ENCODE data around the gene AKAP9. TPM values are rescaled to one million over a fixed set of nuclear protein-coding genes. Genes with fewer than 3 reads are reported as not detected.
"Not testable (repeated sequence)": the region's sequence is repeated elsewhere in the genome, so short reads cannot be mapped to it uniquely, and the experiment has no call there.

AKAP9 gene
- total and polyA plus RNA-seq, 3 donors from 2014 or later = 6.7 to 69.0 (median 67.3) TPM

- DNase-seq = no peak
- Histone ChIP-seq H3K4me1 (no peaks in the 10 kb centered on the region), H3K36me3 (ENCODE audit: low read depth, missing control alignments) (no peaks in the 10 kb centered on the region), H3K27ac (no peak overlapping the region), H3K9me3 (no peaks in the 10 kb centered on the region), H3K27me3 (no peaks in the 10 kb centered on the region), H3K4me3 (no peak overlapping the region)
- 94 to 98% methylated on average over 1 of the region's 1 CpG for WGBS, 2 donors
- intact Hi-C loops (cut with DNase I; ENCODE audit: low total_unique reads) = no loop called here
- TF ChIP-seq, protein P1, sequence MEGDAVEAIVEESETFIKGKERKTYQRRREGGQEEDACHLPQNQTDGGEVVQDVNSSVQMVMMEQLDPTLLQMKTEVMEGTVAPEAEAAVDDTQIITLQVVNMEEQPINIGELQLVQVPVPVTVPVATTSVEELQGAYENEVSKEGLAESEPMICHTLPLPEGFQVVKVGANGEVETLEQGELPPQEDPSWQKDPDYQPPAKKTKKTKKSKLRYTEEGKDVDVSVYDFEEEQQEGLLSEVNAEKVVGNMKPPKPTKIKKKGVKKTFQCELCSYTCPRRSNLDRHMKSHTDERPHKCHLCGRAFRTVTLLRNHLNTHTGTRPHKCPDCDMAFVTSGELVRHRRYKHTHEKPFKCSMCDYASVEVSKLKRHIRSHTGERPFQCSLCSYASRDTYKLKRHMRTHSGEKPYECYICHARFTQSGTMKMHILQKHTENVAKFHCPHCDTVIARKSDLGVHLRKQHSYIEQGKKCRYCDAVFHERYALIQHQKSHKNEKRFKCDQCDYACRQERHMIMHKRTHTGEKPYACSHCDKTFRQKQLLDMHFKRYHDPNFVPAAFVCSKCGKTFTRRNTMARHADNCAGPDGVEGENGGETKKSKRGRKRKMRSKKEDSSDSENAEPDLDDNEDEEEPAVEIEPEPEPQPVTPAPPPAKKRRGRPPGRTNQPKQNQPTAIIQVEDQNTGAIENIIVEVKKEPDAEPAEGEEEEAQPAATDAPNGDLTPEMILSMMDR (IDR thresholded peaks at IDR 0.05) = no peak
- TF ChIP-seq POLR2A (IDR thresholded peaks at IDR 0.05) = no peak
These were observed 16.6 kb downstream of the AKAP9 start for GRCh38 chr7:91957232-91957631.

- no peaks in the 10 kb centered on the region for H3K36me3 ChIP-seq (ENCODE audit: low read depth, missing control alignments)
- WGBS, 2 donors = 21 to 35% methylated on average over 1 of the region's 1 CpG
- H3K9me3 ChIP-seq = no peaks in the 10 kb centered on the region
- H3K27me3 ChIP-seq = no peaks in the 10 kb centered on the region
- no peaks in the 10 kb centered on the region for H3K4me1 ChIP-seq
- H3K4me3 ChIP-seq = no peak overlapping the region
- no peak overlapping the region for H3K27ac ChIP-seq
- no peak for TF ChIP-seq POLR2A (IDR thresholded peaks at IDR 0.05)
- TF ChIP-seq, protein P1 (IDR thresholded peaks at IDR 0.05) = no peak
- DNase-seq = no peak
- intact Hi-C loops (cut with DNase I; ENCODE audit: low total_unique reads) = no loop called here
These were observed 17.2 kb downstream of the AKAP9 start for GRCh38 chr7:91957823-91958222.

DNA sequence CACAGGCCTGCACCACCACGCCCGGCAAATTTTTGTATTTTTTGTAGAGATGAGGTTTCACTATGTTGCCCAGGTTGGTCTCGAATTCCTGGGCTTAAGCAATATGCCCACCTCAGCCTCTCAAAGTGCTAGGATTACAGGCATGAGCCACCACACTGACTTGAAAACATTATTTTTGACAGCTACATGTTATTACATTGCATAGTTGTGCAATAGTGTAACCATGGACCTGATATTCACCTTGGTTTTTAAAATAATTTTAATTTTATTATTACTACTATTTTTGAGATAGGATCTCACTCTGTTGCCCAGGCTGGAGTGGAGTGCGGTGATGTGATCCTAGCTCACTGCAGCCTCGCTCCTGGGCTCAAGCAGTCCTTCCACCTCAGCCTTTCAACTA lies 18.4 kb downstream of the AKAP9 start:
- no peak overlapping the region for H3K27ac ChIP-seq
- H3K4me3 ChIP-seq = no peak overlapping the region
- intact Hi-C loops (cut with DNase I; ENCODE audit: low total_unique reads) = no loop called here
- H3K36me3 ChIP-seq (ENCODE audit: low read depth, missing control alignments) = no peaks in the 10 kb centered on the region
- WGBS, 2 donors = 58 to 75% methylated on average over 5 of the region's 5 CpGs
- H3K9me3 ChIP-seq = no peaks in the 10 kb centered on the region
- DNase-seq = no peak
- TF ChIP-seq, protein P1 (IDR thresholded peaks at IDR 0.05) = no peak
- TF ChIP-seq POLR2A (IDR thresholded peaks at IDR 0.05) = no peak
- no peaks in the 10 kb centered on the region for H3K4me1 ChIP-seq
- H3K27me3 ChIP-seq = no peaks in the 10 kb centered on the region

DNA sequence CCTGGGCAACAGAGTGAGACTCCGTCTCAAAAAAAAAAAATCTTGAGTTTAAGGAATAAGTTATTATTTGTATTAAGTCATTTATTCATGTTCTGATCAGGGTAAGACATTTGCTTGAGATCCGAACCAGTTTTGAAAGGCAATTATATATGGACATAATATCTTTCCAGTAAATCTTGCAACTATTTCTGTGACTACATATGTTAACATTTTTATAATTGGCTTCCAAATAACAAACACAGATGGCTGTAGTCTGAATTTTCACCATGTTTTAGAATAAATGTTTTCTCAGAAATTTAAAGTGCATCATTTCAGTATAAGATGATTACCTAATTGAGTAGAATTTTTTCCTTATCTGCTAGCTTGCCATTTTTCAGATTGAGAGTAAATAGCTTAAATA lies 21.2 kb downstream of the AKAP9 start:
- intact Hi-C loops (cut with DNase I; ENCODE audit: low total_unique reads) = no loop called here
- Histone ChIP-seq H3K4me1 (no peaks in the 10 kb centered on the region), H3K27ac (no peak overlapping the region), H3K27me3 (no peaks in the 10 kb centered on the region), H3K9me3 (no peaks in the 10 kb centered on the region), H3K4me3 (no peak overlapping the region), H3K36me3 (ENCODE audit: low read depth, missing control alignments) (no peaks in the 10 kb centered on the region)
- TF ChIP-seq POLR2A (IDR thresholded peaks at IDR 0.05) = no peak
- TF ChIP-seq, protein P1 (IDR thresholded peaks at IDR 0.05) = no peak
- DNase-seq = no peak
- WGBS, 2 donors = 93 to 97% methylated on average over 2 of the region's 2 CpGs

GRCh38 chr7:91962419-91962818 lies 21.8 kb downstream of the AKAP9 start:
- H3K4me1 ChIP-seq = no peaks in the 10 kb centered on the region
- H3K4me3 ChIP-seq = no peak overlapping the region
- no peaks in the 10 kb centered on the region for H3K27me3 ChIP-seq
- H3K27ac ChIP-seq = no peak overlapping the region
- H3K9me3 ChIP-seq = no peaks in the 10 kb centered on the region
- intact Hi-C loops (cut with DNase I; ENCODE audit: low total_unique reads) = no loop called here
- H3K36me3 ChIP-seq (ENCODE audit: low read depth, missing control alignments) = no peaks in the 10 kb centered on the region
- 88 to 93% methylated on average over 3 of the region's 3 CpGs for WGBS, 2 donors
- TF ChIP-seq, protein P1 (IDR thresholded peaks at IDR 0.05) = no peak
- TF ChIP-seq POLR2A (IDR thresholded peaks at IDR 0.05) = no peak
- DNase-seq = no peak

DNA sequence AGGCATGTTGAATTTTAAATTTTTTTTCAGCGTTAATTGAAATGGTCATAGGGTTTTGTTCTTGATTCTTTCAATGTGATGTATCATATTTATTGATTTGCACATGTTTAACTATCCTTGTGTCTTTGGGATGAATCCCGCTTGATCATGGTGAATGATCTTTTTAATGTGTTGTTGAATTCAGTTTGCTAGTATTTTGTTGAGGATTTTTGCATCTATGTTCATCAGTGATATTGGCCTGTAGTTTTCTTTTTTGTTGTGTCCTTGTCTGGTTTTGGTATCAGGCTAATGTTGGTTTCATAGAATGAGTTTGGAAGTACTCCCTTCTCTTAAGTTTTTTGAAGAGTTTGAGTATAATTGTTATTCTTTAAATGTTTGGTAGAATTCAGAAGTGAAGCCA lies 26.9 kb downstream of the AKAP9 start:
- H3K27me3 ChIP-seq; H3K27ac ChIP-seq; H3K36me3 ChIP-seq (ENCODE audit: low read depth, missing control alignments); H3K4me3 ChIP-seq; H3K4me1 ChIP-seq; intact Hi-C loops (cut with DNase I; ENCODE audit: low total_unique reads); H3K9me3 ChIP-seq; DNase-seq: not testable (repeated sequence)
- WGBS, 2 donors = 97 to 98% methylated on average over 2 of the region's 2 CpGs
